HTERT RPE-1 (cell line): ENCODE data around the gene WDR7.

Experiments
- in situ Hi-C: fragments of 300-500 bp; cut with MboI; formaldehyde crosslinking; loops from 4 replicates; pipeline ENCODE4 v1.14.3; 2020; ENCODE audit warnings: low sequenced_read_pairs

Gene WDR7

DNA sequence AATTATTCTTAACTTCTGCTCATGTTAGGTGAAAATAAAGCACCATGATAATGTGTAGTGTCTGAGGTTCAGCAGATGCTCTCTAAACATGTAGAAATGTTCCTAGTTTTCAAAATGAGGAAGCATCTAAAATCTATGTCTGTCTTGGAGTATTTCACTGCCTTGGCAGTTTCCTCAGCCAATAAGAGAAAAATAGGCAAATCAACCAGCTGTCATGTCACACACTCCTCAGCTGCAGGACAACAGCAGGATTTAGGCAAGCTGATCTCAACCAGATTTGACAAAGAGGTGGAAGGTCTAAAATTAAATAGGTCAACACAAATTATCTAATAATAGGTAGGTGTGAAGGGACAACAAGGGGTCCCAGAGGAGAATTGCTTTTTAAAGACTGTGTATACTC, 331.6 kb downstream of the WDR7 start:
- in situ Hi-C loops, result no loop called here

DNA sequence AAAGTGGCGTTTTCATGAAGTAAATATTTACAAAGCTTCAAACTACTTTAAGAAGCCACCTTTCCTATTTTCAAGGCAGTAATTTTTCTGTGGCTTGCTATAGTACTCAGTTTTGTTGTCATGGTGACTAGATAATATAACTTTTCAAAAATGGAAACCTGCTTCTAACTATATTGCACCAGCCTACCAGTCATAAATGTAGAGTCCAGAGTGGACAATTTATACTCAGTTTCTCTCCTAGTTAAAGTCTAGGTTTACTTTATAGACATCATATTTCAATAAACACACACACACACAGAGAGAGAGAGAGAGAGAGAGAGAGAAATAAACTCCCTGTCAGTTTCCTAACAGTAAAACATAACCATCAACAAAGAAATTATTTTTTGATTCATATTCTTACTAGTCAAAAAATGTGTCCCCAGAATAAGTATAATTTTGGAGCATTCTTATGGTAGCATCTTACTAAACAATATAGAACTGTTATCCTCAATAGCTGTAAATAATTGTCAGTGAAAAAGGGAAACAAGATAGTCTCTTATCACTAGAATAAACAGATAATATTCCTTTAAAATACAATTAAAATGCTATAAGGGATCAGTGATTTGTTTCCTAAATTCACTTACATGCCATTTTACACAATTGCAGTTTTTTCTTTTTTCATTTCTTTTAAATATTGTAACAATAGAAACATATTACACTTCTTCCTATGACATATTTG, 332.3 kb downstream of the WDR7 start:
- in situ Hi-C loops, result no loop called here

DNA sequence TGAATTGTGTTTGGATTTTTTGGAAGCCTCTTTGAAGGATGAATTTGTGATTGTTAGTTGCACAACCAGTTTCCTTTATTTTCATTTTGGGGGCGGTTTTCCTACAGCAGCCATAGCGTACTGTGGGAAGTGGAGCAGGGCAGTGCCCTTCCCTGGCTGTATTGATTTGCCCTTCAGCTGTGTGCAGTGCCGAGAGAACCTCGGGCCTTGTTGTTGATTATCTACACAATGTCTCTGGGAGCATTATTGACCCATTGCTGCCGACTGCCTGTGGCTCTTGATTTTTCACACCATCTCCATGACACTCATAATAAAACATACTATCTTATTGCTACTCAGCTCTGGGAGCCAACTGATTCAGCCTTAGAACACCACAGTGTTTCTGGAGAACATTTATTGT, 333.6 kb downstream of the WDR7 start:
- in situ Hi-C loops, result no loop called here

DNA sequence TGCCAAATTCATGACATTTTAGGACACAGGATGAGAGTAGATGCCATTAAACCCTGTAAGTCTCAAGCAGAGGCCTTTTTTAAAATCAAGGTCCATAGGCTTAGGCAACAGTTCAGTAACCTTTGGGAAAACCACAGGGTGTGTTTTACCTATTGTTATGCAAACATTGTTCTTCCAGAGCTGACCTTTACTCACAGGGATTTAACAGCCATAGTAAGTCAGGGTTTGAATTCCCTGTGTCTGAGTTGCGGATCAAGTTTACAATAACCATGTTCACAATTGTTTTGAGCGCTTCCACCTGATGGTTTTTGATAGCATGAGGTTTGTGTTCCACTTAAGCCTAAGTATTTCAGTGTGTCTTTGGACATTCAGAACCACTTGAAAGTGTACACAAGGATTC, 335.7 kb downstream of the WDR7 start:
- in situ Hi-C loops, result no loop called here

DNA sequence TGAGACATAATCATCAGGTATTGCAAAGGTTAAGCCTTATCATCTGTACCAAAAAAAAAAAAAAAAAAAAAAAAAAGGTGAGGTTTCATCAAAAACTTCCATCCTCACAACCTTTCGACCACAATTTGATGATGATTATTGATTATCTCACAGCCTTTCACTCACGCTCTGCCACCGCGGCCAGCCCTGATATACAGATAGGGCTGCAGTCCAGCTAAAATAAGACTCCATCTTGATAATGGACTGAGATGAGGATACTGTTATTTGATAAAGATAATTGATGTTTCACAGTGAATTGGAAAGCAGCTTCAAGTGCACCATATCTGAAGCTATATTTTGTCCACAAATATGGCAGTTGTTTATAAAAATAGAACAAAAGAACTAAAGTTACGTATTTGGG, 336.1 kb downstream of the WDR7 start:
- in situ Hi-C loops, result no loop called here

DNA sequence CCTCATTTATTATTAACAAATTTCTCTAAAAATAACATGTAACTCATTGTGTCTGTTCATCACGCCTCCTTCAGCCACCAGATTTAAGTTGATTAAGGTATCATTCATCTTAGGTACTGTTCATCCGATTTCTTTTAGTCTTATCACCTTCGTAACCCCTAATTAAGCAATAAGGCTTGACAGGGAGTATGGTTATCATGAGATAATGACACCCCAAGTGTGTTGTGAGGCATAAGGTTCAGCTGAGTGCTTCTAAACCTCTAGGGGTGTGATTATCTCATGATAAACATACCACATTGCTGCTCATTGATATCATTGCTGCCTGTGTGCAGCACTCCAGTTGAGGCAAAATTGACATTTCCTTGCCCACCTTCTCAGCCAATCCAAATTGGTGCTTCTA, 336.9 kb downstream of the WDR7 start:
- in situ Hi-C loops, result no loop called here

DNA sequence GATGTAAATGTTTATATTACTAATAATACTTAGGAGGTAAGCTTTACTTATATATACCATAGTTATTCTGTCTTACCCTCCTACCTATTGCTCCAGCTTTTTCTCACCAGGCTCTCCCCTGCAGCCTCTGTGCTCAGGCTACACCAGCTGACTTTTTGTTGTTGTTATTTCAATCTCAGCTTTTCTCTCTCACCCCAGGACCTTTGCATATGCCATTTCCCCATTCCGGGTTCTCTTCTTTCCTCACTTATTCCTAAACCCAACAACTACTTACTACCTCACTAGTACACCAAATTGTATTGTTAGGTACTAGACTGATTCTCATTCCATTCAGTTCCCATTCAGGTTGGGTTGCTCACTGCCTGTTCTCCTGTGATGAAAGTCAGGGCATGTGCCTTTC, 339.5 kb downstream of the WDR7 start:
- in situ Hi-C loops, result no loop called here

DNA sequence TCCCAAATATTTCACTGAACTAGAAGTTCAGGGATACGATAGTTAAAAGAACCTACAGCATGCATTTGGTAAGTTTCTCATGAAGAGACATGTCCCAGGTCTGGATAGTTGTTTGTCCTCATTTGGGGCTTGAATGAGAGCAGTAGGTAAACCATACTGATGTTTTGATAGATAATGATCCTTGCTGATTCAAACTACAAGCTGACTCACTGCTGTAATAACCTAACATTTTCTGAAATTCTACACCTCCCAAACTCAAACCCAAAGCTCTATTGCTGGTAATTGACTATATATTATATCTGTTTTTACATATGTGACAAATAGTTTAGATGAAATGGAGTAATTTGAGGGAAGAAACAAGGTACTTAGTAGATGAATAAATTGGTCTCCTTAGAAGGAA, 341.6 kb downstream of the WDR7 start:
- in situ Hi-C loops, result no loop called here

DNA sequence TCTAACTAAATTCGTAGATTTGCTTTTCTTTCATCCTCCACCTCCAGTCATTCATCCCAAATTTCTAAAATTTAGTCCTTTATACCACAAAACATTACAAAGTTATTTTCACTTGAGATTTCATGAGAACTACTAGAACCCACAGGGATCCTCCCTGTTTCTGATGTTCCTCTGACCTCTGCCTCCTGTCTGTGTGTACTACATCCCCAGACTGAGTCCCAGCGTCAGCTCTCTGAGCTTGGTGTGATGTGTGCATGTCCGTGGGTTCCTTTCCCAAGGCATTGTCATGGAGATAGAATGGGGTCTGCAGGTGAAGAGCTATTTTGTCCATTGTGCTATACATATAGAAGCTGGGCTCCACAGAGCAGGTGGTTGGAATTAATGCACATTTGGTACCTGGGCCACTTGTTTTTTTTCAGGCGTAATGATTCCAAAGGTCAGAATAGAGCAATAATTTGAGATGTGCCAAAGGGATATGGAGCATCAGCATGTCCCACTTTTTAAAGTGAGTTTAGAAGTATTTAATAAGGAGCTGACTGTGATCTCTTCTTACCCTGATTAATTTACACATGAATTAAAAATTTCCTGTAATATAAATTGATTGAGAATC, 344.5 kb downstream of the WDR7 start:
- in situ Hi-C loops, result no loop called here

DNA sequence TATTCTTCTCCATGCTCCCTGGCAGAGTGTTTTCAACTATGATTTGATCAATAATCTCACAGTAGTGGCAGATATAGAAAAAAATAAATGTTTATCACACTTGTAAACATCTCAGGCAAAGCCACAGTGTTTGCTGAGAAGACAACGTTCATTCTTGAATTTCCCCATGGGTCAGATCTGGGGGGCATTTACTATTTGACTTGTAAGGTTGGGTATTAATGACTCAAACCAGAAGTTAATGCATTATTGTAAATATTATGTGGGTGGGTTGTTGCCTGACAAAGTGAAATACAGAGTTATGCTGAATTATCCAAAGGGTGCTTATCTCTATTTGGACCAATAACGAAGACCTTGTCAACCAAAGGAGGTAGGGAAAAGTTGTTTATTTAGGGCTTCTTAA, 346.0 kb downstream of the WDR7 start:
- in situ Hi-C loops, result no loop called here

DNA sequence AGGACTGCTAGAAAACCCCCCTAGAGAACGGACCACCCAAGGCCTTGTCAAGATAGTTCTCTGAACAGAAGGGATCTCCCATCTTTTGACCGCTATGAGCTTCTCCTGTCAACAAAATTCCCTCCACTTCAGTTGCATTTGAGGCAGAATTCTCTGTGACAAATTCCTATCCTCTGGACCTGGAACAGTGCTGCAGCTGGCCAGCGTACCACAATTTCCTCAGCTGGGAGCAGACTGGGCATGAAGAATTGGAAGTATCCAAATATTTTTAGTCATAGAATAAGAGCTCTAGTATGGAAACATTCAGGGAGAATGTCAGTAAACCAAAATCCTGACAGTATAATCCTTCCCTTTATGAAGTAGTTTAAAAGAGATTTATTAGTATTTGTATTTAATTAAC, 348.7 kb downstream of the WDR7 start:
- in situ Hi-C loops, result no loop called here

DNA sequence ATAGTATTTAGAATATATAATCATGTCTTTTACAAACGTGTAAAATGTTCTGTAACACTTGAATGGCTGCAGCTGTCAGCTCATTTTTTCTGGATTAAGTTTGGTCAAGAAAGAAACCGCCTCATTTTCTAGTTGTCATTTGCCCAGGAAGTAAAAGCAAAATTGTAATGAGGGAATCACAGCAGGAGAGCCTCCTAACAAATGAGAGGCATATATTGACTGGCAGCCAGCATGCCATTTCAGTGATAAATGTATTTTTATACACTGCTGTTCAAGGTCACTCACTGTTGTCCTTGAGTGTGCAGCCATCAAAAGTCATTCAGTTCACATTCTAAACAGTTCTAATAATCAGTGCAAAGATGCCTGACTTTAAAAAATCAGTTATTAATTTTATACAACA, 351.5 kb downstream of the WDR7 start:
- in situ Hi-C loops, result no loop called here

DNA sequence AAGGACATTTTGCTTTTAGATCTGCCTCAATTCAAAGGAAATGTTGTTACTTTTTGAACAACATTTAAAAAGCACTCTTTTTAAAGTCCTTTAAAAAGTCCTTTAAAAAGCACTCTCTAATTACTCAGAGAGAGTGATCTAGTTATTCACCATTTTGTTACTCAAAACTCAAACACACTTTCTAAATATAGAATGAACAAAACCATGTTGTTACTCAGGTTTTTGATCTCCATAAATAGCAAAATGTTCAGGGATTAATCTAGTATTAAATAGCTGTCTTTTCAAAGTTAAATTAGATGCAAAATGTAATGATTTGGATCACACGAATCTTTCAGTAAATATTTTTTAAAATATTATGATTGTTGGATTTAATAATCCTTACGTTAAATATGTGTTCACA, 352.2 kb downstream of the WDR7 start:
- in situ Hi-C loops, result no loop called here

DNA sequence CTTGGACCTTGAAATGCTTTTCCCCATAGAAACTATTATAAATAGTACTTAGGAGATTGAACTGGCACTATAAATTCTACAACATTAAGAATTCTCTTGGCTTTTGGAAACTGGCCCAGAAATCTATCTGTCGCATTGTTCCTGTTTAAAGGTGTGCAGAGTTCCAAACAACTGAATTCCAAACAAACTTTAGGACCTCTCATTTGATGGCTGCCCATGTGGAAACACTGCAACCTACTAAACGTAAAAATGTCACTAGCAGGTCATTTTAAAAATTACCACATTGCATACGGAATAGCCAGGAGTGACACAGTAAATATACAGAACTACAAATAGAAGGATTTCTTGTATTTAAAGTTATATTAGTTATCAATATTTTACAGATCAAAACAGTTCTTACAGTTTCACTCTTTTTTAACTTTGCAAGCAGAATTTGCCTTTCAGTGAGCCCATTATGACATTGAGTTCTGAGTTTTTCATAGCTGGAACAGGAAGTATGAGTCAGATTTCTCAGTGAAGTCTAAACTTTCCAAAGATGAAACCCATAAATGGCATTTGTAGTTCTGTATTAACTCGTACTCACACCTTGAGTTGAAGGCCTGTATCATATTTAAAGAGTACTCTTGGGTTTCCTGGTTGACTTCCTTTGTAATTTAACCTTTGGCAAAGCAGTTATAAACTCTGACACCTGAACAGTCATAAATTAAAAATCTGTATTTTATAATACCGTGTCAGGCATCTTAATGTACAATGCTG, 353.4 kb downstream of the WDR7 start:
- in situ Hi-C loops, result no loop called here

DNA sequence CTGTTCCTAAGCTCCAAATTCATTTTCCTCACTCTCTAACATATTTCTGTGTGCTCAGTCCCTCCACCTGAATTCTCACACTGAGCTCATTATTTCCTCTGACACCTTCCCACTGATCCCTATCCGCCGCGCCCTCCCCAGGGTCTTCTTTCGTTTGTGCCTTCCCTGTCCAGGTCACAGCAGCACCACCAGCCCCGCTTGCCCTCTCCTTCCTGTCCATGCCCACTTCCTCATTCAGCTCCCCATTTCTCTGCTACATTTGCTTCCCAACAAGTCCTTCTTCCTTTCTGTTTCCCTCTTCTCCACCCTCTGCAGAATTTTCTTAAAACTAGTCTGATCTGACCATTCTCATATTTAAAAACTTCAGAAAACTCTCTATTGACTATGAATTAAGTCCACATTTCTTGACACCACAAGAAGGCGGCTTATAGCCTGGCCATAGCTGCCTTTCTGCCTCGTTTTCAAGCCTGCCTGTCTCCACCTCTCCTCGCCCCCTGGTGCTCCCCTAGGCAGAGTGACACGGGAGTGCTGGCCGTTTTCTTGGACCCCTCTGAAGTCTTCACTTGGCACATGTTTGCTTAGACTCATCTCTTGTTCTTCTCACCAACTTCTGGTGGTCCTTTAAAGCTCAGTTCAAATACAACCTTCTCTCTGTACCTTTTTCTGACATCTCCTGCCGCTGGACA, 357.0 kb downstream of the WDR7 start:
- in situ Hi-C loops, result no loop called here

DNA sequence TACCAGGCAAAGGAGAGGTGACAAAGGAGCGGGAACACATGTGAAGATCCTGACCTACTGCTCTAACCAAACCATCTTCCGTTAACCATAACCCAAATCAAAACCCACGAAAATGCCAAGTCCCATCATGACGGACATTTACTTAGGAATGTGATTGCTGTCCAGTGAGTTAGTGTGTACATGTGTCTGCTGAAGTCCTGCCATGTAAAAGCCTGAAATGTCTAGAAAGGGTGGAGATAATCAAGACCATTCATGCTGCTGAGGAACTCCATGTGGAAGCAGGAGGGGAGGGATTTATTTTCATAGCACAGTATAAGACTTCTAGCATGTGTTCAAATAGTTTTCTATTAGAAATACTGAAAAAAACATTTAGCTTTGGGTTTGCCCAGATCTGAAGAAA, 358.7 kb downstream of the WDR7 start:
- in situ Hi-C loops, result no loop called here

DNA sequence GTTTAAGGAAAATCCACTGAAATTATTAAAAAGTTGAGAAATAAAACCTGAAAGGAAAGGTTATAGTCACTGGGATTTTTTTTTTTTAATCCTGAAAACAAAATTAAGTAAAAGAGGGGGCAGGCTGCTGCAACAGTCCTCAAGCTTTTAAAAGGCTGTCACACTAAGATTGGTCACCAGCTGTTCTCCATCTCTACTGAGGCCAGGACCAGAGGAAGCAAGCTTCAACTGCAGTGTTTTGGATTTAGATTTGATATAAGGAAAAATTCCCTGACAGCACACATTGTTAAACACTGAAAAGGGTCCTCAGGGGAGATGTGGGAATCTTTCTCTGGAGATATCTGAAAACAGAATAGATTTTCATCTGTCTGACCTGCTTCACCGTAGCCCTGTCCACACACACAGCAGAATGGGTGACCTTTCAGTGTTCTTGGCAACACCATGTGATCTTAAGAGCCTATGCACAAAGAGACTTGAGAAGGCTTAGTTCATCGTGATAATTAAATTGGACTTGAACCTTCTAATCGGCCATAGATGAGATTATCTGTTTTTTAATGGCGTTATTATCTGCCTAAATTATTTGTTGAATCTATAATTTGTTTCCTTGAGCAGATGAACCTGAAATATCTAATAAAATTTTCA, 363.7 kb downstream of the WDR7 start:
- in situ Hi-C loops, result no loop called here

DNA sequence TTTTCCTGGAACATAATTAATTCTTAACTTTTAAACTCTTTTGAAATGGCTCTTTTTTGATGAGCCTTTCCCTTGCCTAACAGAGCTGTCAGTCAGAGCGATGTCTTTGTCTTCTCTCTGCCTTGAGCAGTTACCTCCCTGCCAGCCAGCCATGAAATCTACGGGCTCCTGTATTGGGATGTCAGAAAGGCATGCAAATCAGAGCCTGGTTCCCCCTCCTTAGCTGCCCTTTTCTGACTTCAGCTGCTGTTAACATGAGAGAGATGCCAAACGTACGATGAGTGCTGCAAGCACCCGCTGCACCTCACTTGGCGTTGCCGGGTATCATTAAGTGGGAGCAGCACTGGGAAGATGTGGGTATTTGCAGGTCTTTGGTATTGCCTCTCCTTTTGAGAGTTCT, 364.3 kb downstream of the WDR7 start:
- in situ Hi-C loops, result no loop called here

DNA sequence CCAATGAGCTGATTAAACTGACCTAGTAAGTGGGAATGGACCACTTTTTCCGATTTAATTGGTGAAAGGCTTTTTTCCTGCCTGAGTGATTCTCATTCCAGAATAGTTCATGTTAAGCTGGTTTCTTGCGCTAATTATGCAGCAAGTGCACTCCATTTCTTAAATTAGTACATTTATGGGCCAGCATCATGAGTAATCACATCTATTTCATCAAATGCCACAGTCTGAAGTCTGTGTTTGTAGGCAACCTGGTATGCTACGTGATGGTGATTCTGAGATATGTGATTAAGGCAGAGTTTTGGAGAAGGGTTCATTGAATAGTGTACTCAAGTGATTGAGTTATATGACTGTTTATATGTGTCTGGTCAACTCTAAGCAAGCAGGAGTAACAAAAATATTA, 367.7 kb downstream of the WDR7 start:
- in situ Hi-C loops, result no loop called here

DNA sequence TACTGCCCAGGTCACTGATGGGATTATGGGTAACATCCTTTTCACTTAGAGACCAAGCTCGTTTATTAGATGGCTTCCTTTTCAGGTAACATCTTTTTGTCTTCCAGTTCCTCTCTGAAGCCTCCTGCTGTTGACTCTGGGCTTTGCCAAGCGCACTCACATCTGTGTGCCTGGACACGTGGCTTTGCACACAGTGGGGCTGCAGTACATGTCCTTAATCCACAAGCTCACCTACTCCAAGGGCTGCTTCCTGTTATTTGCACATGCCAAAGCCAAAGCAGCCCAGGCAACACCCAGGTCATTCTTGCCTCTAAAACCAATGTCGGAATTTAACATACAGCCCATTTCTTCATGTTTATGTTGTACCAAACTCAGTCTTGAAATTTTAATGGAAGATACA, 371.6 kb downstream of the WDR7 start:
- in situ Hi-C loops, result no loop called here

DNA sequence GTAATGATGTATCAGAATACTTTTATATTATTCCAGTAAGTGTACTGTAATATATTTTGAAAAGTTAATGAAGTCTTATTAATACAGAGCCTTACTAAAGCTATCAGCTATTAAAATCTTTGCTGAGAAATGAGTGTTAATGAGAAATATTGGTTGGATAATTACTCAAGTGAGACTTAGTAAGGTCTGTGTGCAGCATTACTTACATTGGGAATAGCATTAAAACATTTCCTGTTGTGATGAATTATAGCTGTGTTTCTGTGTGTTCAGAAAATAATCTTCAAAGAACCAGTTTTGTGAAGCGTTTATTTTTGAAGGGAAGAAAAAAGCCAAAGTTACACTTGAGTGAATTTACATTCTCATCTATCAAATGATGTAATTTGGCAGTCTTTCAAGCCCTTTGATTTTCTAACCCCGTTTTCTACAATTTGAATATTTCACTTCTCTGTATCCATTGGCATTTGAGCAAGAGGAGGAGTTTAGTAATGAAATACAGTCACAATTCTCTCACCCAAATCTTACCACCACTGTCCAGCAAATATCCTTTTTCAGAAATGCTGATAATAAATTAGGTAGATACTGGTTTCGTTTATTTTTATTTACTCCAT, 372.2 kb downstream of the WDR7 start:
- in situ Hi-C loops, result no loop called here
